HEK293 (cell line): ENCODE measurements around the gene ARHGAP36.

Experiments used
- CTCF ChIA-PET: fragments of 350-600 bp; formaldehyde crosslinking; extraction: SDS; loops from one replicate; lab custom pipeline; 2021; ENCODE audit warnings: antibody characterized with exemption; lab: Yijun Ruan, JAX
- POLR2A ChIA-PET: fragments of 300-600 bp; formaldehyde crosslinking; extraction: SDS; loops from one replicate; lab custom pipeline; 2020; ENCODE audit warnings: antibody characterized with exemption, inconsistent platforms; lab: Yijun Ruan, JAX
- H3K27ac ChIP-seq: fragments of 200-500 bp; sonication (Bioruptor generic); 2 replicates; pipeline ENCODE4 v1.5.1; 2014; ENCODE audit warnings: low read depth, low read length, control low read depth, inconsistent platforms; ENCODE audit errors: extremely low read depth
- H3K36me3 ChIP-seq, 2 experiments: fragments of 200-500 bp in 1 of 2; sonication (Bioruptor generic) in 1 of 2; 1 replicate in 1 of 2; 2 replicates in 1 of 2; pipeline ENCODE4 v1.5.1; 2014 to 2017; ENCODE audit warnings: inconsistent platforms in 2 of 2, low read length in 2 of 2; ENCODE audit not compliant: control insufficient read depth in 2 of 2, insufficient read depth in 1 of 2
- H3K4me1 ChIP-seq: fragments of 200-500 bp; sonication (Bioruptor generic); 2 replicates; pipeline ENCODE4 v1.5.1; 2014; ENCODE audit warnings: mild to moderate bottlenecking, low read length, inconsistent platforms; ENCODE audit not compliant: control insufficient read depth, insufficient read depth
- H3K4me3 ChIP-seq: 2 replicates; pipeline ENCODE4 v1.5.1; 2011; ENCODE audit warnings: low read depth, mild to moderate bottlenecking, control low read depth, low read length, moderate library complexity
- H3K9me3 ChIP-seq: fragments of 200-500 bp; sonication (Bioruptor generic); 2 replicates; pipeline ENCODE4 v1.5.1; 2014; ENCODE audit warnings: low read depth, low read length, inconsistent platforms; ENCODE audit not compliant: control insufficient read depth, insufficient read depth
- GFI1B ChIP-seq: fragments of 450-650 bp; formaldehyde crosslinking; IDR thresholded peaks from 2 replicates; pipeline ENCODE4 v1.5.1; 2016; ENCODE audit warnings: missing biosample characterization, missing genetic modification characterization
- GLI2 ChIP-seq: fragments of 450-650 bp; formaldehyde crosslinking; IDR thresholded peaks from 2 replicates; pipeline ENCODE4; 2017; ENCODE audit warnings: missing biosample characterization, missing genetic modification characterization, low read depth, borderline replicate concordance
- KLF1 ChIP-seq: fragments of 450-650 bp; formaldehyde crosslinking; IDR thresholded peaks from 2 replicates; pipeline ENCODE4 v1.5.1; 2016; ENCODE audit warnings: missing biosample characterization, missing genetic modification characterization
- KLF9 ChIP-seq: fragments of 450-650 bp; formaldehyde crosslinking; IDR thresholded peaks from 2 replicates; pipeline ENCODE4 v1.5.1; 2016; ENCODE audit warnings: missing biosample characterization, missing genetic modification characterization, low read depth
- MZF1 ChIP-seq: fragments of 450-650 bp; formaldehyde crosslinking; IDR thresholded peaks from 2 replicates; pipeline ENCODE4 v1.5.1; 2017; ENCODE audit warnings: missing biosample characterization, missing genetic modification characterization, borderline replicate concordance
- PRDM1 ChIP-seq: fragments of 450-650 bp; formaldehyde crosslinking; IDR thresholded peaks from 2 replicates; pipeline ENCODE4; 2016; ENCODE audit warnings: missing biosample characterization, missing genetic modification characterization
- RBAK ChIP-seq: fragments of 450-650 bp; formaldehyde crosslinking; IDR thresholded peaks from 2 replicates; pipeline ENCODE4 v1.5.1; 2016; ENCODE audit warnings: missing biosample characterization, missing genetic modification characterization
- SP7 ChIP-seq: fragments of 450-650 bp; formaldehyde crosslinking; IDR thresholded peaks from 2 replicates; pipeline ENCODE4 v1.5.1; 2016; ENCODE audit warnings: missing biosample characterization, missing genetic modification characterization
- ZBTB48 ChIP-seq: fragments of 450-650 bp; formaldehyde crosslinking; IDR thresholded peaks from 2 replicates; pipeline ENCODE4 v1.5.1; 2016; ENCODE audit warnings: missing biosample characterization, missing genetic modification characterization
- ZNF221 ChIP-seq: fragments of 450-650 bp; formaldehyde crosslinking; IDR thresholded peaks from 2 replicates; pipeline ENCODE4 v1.5.1; 2017; ENCODE audit warnings: missing biosample characterization, missing genetic modification characterization, borderline replicate concordance
- ZNF223 ChIP-seq: fragments of 450-650 bp; formaldehyde crosslinking; IDR thresholded peaks from 2 replicates; pipeline ENCODE4 v1.5.1; 2016; ENCODE audit warnings: missing biosample characterization, missing genetic modification characterization
- ZNF324 ChIP-seq: fragments of 450-650 bp; formaldehyde crosslinking; IDR thresholded peaks from 2 replicates; pipeline ENCODE4 v1.5.1; 2016; ENCODE audit warnings: missing biosample characterization, missing genetic modification characterization
- ZNF335 ChIP-seq: fragments of 450-650 bp; formaldehyde crosslinking; conservative IDR thresholded peaks from 2 replicates; pipeline ENCODE4 v1.5.1; 2016; ENCODE audit warnings: missing biosample characterization, missing genetic modification characterization
- ZNF341 ChIP-seq: fragments of 450-650 bp; formaldehyde crosslinking; IDR thresholded peaks from 2 replicates; pipeline ENCODE4; 2016; ENCODE audit warnings: low read depth, missing biosample characterization, missing genetic modification characterization
- ZNF501 ChIP-seq: fragments of 450-650 bp; formaldehyde crosslinking; IDR thresholded peaks from 2 replicates; pipeline ENCODE4 v1.5.1; 2016; ENCODE audit warnings: missing biosample characterization, missing genetic modification characterization
- ZNF558 ChIP-seq: fragments of 450-650 bp; formaldehyde crosslinking; IDR thresholded peaks from 2 replicates; pipeline ENCODE4 v1.5.1; 2016; ENCODE audit warnings: missing biosample characterization, missing genetic modification characterization
- ZNF571 ChIP-seq: fragments of 450-650 bp; formaldehyde crosslinking; IDR thresholded peaks from 2 replicates; pipeline ENCODE4 v1.5.0; 2017; ENCODE audit warnings: missing biosample characterization, missing genetic modification characterization
- ZNF610 ChIP-seq: fragments of 450-650 bp; formaldehyde crosslinking; IDR thresholded peaks from 2 replicates; pipeline ENCODE4 v1.5.1; 2016; ENCODE audit warnings: missing biosample characterization, missing genetic modification characterization, borderline replicate concordance
- ZNF707 ChIP-seq: fragments of 450-650 bp; formaldehyde crosslinking; IDR thresholded peaks from 2 replicates; pipeline ENCODE4 v1.5.1; 2016; ENCODE audit warnings: missing biosample characterization, missing genetic modification characterization
- ZNF747 ChIP-seq: fragments of 450-650 bp; formaldehyde crosslinking; IDR thresholded peaks from 2 replicates; pipeline ENCODE4 v1.5.1; 2016; ENCODE audit warnings: missing biosample characterization, missing genetic modification characterization
- ZNF785 ChIP-seq: fragments of 450-650 bp; formaldehyde crosslinking; IDR thresholded peaks from 2 replicates; pipeline ENCODE4 v1.5.1; 2016; ENCODE audit warnings: missing biosample characterization, missing genetic modification characterization
- ZSCAN16 ChIP-seq: fragments of 450-650 bp; formaldehyde crosslinking; IDR thresholded peaks from 2 replicates; pipeline ENCODE4 v1.5.1; 2016; ENCODE audit warnings: missing biosample characterization, missing genetic modification characterization
- TF ChIP-seq, protein P1 (sequence below): fragments of 450-650 bp; formaldehyde crosslinking; IDR thresholded peaks from 2 replicates; pipeline ENCODE4 v1.5.1; 2016; ENCODE audit warnings: missing biosample characterization, missing genetic modification characterization, low read depth
- TF ChIP-seq, protein P2 (sequence below): fragments of 450-650 bp; formaldehyde crosslinking; IDR thresholded peaks from 2 replicates; pipeline ENCODE4 v1.5.1; 2016; ENCODE audit warnings: missing biosample characterization, missing genetic modification characterization
- TF ChIP-seq, protein P3 (sequence below): fragments of 450-650 bp; formaldehyde crosslinking; IDR thresholded peaks from 2 replicates; pipeline ENCODE4 v1.5.1; 2016; ENCODE audit warnings: missing biosample characterization, missing genetic modification characterization
- TF ChIP-seq, protein P4 (sequence below): fragments of 450-650 bp; formaldehyde crosslinking; IDR thresholded peaks from 2 replicates; pipeline ENCODE4 v1.5.1; 2016; ENCODE audit warnings: missing biosample characterization, missing genetic modification characterization
- TF ChIP-seq, protein P5 (sequence below): fragments of 450-650 bp; formaldehyde crosslinking; IDR thresholded peaks from 2 replicates; pipeline ENCODE4 v1.5.1; 2016; ENCODE audit warnings: missing biosample characterization, missing genetic modification characterization
- TF ChIP-seq, protein P6 (sequence below): IDR thresholded peaks from 2 replicates; pipeline ENCODE4 v1.6.1; 2011; ENCODE audit warnings: mild to moderate bottlenecking, low read depth, low read length, borderline replicate concordance

The ARHGAP36 gene

DNA sequence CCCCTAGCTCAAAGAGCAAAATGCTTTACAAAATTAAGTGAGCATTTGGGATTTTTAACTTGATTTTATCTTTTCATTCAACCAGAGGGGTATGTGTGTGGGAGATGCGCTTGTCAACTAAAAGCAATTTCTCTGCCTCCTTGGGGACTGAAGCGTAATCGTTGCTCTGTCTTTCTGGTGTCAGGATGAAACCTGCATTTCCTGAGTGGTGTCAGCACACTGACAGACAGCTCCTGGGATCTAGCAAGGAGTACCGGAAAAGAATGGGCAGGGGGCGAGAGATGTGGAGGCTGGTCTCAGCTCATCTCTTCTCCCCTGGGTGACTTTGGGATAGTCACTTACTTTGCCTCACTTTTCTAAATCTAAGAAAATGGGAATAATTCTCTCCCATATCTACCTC is 5.1 kb upstream of the ARHGAP36 start:
- Histone ChIP-seq H3K27ac (no peak overlapping the region), H3K4me1 (no peaks in the 10 kb centered on the region)
- TF ChIP-seq, protein P1, sequence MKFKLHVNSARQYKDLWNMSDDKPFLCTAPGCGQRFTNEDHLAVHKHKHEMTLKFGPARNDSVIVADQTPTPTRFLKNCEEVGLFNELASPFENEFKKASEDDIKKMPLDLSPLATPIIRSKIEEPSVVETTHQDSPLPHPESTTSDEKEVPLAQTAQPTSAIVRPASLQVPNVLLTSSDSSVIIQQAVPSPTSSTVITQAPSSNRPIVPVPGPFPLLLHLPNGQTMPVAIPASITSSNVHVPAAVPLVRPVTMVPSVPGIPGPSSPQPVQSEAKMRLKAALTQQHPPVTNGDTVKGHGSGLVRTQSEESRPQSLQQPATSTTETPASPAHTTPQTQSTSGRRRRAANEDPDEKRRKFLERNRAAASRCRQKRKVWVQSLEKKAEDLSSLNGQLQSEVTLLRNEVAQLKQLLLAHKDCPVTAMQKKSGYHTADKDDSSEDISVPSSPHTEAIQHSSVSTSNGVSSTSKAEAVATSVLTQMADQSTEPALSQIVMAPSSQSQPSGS: no peak
- TF ChIP-seq ZNF501 (tag by site-specific recombination) (no peak), KLF1 (tag by site-specific recombination) (no peak), ZNF747 (tag by site-specific recombination) (no peak), ZNF223 (tag by site-specific recombination) (no peak), MZF1 (tag by site-specific recombination) (no peak), ZNF341 (tag by site-specific recombination) (no peak), ZNF221 (tag by site-specific recombination) (no peak), ZNF610 (no peak), PRDM1 (no peak), SP7 (no peak), ZNF324 (tag by site-specific recombination) (no peak), ZNF785 (tag by site-specific recombination) (no peak), GLI2 (no peak), ZNF707 (tag by site-specific recombination) (no peak)
- TF ChIP-seq, protein P2, sequence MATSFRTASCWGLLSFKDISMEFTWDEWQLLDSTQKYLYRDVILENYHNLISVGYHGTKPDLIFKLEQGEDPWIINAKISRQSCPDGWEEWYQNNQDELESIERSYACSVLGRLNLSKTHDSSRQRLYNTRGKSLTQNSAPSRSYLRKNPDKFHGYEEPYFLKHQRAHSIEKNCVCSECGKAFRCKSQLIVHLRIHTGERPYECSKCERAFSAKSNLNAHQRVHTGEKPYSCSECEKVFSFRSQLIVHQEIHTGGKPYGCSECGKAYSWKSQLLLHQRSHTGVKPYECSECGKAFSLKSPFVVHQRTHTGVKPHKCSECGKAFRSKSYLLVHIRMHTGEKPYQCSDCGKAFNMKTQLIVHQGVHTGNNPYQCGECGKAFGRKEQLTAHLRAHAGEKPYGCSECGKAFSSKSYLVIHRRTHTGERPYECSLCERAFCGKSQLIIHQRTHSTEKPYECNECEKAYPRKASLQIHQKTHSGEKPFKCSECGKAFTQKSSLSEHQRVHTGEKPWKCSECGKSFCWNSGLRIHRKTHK (tag by site-specific recombination): no peak
- TF ChIP-seq, all 188 proteins: peak for 0
- no peak overlapping the region for H3K4me3 ChIP-seq
- no peaks in the 10 kb centered on the region for H3K36me3 ChIP-seq
- ChIA-PET CTCF (interaction anchor here (0.9 kb wide), 1 partner anchor 59 kb away, joined by 3 read pairs; no protein-coding TSS in a partner anchor), POLR2A (no interaction called here)
- H3K9me3 ChIP-seq: no peaks in the 10 kb centered on the region

DNA sequence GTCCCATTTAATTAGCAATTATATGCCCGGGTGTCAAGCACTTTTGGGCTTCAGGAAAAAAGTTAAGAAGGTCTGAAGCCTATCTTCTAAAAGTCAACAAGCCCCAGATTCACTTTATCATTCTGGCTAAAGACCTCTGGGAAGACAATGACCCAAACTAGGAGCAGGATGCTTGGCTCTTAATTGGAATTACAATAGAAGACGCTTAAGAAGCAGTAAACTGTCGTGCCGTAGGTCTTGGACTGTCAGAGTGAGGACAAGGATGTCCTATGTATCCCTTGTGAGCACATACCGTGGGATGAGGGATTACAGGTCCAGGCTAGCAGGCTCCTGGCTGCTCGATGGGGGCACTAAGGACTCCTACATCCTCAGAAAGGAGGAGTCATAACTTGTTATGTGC is 3.2 kb upstream of the ARHGAP36 start:
- no peaks in the 10 kb centered on the region for H3K9me3 ChIP-seq
- CTCF ChIA-PET: no interaction called here
- H3K27ac ChIP-seq: no peak overlapping the region
- no peaks in the 10 kb centered on the region for H3K36me3 ChIP-seq
- H3K4me3 ChIP-seq: no peak overlapping the region
- no peaks in the 10 kb centered on the region for H3K4me1 ChIP-seq
- POLR2A ChIA-PET: no interaction called here
- TF ChIP-seq, protein P3, sequence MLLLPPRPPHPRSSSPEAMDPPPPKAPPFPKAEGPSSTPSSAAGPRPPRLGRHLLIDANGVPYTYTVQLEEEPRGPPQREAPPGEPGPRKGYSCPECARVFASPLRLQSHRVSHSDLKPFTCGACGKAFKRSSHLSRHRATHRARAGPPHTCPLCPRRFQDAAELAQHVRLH: no peak
- TF ChIP-seq, protein P4, sequence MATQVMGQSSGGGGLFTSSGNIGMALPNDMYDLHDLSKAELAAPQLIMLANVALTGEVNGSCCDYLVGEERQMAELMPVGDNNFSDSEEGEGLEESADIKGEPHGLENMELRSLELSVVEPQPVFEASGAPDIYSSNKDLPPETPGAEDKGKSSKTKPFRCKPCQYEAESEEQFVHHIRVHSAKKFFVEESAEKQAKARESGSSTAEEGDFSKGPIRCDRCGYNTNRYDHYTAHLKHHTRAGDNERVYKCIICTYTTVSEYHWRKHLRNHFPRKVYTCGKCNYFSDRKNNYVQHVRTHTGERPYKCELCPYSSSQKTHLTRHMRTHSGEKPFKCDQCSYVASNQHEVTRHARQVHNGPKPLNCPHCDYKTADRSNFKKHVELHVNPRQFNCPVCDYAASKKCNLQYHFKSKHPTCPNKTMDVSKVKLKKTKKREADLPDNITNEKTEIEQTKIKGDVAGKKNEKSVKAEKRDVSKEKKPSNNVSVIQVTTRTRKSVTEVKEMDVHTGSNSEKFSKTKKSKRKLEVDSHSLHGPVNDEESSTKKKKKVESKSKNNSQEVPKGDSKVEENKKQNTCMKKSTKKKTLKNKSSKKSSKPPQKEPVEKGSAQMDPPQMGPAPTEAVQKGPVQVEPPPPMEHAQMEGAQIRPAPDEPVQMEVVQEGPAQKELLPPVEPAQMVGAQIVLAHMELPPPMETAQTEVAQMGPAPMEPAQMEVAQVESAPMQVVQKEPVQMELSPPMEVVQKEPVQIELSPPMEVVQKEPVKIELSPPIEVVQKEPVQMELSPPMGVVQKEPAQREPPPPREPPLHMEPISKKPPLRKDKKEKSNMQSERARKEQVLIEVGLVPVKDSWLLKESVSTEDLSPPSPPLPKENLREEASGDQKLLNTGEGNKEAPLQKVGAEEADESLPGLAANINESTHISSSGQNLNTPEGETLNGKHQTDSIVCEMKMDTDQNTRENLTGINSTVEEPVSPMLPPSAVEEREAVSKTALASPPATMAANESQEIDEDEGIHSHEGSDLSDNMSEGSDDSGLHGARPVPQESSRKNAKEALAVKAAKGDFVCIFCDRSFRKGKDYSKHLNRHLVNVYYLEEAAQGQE: no peak
- TF ChIP-seq, protein P5, sequence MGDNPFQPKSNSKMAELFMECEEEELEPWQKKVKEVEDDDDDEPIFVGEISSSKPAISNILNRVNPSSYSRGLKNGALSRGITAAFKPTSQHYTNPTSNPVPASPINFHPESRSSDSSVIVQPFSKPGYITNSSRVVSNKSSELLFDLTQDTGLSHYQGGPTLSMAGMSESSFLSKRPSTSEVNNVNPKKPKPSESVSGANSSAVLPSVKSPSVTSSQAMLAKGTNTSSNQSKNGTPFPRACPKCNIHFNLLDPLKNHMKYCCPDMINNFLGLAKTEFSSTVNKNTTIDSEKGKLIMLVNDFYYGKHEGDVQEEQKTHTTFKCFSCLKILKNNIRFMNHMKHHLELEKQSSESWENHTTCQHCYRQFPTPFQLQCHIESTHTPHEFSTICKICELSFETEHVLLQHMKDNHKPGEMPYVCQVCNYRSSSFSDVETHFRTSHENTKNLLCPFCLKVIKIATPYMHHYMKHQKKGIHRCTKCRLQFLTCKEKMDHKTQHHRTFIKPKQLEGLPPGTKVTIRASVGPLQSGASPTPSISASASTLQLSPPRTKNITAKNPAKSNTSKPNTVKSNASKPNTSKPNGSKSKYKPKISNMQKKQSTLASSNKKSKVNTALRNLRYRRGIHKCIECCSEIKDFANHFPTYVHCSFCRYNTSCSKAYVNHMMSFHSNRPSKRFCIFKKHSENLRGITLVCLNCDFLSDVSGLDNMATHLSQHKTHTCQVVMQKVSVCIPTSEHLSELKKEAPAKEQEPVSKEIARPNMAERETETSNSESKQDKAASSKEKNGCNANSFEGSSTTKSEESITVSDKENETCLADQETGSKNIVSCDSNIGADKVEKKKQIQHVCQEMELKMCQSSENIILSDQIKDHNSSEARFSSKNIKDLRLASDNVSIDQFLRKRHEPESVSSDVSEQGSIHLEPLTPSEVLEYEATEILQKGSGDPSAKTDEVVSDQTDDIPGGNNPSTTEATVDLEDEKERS: no peak
- TF ChIP-seq ZNF571 (tag by site-specific recombination): no peak
- TF ChIP-seq GFI1B: no peak
- TF ChIP-seq ZNF335: no peak
- TF ChIP-seq, protein P6, sequence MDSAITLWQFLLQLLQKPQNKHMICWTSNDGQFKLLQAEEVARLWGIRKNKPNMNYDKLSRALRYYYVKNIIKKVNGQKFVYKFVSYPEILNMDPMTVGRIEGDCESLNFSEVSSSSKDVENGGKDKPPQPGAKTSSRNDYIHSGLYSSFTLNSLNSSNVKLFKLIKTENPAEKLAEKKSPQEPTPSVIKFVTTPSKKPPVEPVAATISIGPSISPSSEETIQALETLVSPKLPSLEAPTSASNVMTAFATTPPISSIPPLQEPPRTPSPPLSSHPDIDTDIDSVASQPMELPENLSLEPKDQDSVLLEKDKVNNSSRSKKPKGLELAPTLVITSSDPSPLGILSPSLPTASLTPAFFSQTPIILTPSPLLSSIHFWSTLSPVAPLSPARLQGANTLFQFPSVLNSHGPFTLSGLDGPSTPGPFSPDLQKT: no peak
- TF ChIP-seq RBAK (tag by site-specific recombination): no peak
- no peak for TF ChIP-seq ZNF558 (tag by site-specific recombination)
- TF ChIP-seq KLF9: no peak
- no peak for TF ChIP-seq ZBTB48
- TF ChIP-seq ZSCAN16 (tag by site-specific recombination): no peak
